ENCODE results near the gene SPATA31D1.
"Not testable (repeated sequence)": the region's sequence is repeated elsewhere in the genome, so short reads cannot be mapped to it uniquely, and the experiment has no call there.

Gene SPATA31D1

DNA sequence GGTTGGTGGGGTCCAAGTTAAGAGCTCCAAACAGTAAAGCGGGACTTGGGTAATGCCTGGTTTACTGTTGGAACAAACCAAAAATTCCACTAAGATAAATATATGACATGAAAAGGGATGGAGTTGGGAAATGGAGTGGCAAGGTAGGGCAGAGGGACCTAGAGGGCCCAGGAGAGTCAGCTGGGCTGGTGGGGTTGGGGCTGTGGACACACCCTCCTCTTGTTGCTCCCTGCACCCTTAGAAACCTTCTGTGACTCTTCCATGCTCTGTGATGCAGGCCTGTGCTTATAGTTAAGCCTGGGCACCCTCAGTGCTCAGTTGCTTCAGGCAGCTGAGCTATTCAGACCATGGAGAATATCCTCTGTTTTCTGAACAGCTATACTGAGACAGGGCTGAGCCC lies at the start of gene SPATA31D1:
Gene SPATA31D1, plus strand, starts transcription at position 301 of the 400 bp plus-strand sequence. Its CDS starts 47 bp downstream, at position 348.
- not testable (repeated sequence) for DNase-seq

GRCh38 chr9:81943393-81943792 lies 45.2 kb upstream of the SPATA31D1 start, which contains the start of gene SPATA31D3:
Gene SPATA31D3 (plus strand): TSS chr9:81943500. CDS start chr9:81943586, 86 bp downstream.
- not testable (repeated sequence) for DNase-seq

DNA sequence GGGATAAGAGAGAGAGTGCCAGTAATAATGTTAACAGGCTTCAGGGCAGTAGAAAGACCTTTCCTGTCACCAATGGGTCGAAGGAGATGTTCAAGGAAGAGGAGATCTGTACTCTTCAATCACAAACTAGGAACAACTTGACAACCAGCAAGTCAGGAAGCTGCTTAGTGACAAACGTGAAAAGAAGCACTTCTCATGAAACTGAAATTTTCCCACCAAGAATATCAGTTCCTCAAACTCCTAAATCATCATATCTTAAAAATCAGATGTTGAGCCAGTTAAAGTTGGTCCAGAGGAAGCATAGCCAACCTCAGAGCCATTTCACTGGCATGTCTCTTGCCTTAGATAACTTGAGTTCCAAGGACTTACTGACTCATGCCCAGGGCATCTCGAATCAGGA lies 39.9 kb upstream of the SPATA31D1 start:
- not testable (repeated sequence) for DNase-seq

GRCh38 chr9:81953096-81953495 lies 35.5 kb upstream of the SPATA31D1 start:
- no peak for DNase-seq

DNA sequence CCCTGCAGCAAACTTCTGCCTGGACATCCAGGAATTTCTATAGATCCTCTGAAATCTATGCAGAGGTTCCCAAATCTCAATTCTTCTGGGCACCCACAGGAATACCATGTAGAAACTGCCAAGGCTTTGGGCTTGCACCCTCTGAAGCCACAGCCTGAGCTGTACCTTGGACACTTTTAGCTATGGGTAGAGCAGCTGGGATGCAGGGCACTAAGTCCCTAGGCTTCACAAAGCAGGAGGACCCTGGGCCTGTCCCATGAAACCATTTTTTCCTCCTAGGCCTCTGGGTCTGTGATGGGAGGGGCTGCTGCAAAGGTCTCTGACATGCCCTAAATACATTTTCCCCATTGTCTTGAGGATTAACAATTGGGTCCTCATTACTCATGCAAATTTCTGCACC lies 32.9 kb upstream of the SPATA31D1 start:
- no peak for DNase-seq

- DNase-seq, result no peak
Observed at GRCh38 chr9:81964218-81965171, 24.1 kb upstream of the SPATA31D1 start.

- no peak for DNase-seq
Observed at GRCh38 chr9:81968026-81968425, 20.5 kb upstream of the SPATA31D1 start.

- DNase-seq, result no peak
Observed at GRCh38 chr9:81969971-81970370, 18.6 kb upstream of the SPATA31D1 start.

DNA sequence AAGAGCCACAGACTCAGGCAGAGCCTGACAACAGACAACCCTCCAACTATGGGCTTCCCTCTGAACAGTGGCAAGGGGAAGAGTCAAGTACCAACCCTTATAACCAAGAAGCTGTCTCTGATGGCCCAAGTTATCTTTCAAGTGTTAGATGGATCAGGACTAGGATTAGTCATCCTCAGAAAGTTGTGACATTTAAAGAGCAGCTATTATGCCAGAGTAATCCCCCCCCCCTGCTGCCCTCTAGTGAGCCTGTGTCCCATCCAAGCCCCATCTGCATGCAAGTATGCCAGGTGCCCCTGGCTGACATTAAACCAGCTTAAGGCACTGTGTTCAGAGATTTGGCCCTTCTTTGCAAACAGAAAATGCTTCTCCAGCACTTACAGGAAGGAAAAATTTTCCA lies 16.8 kb upstream of the SPATA31D1 start:
- DNase-seq, result no peak

GRCh38 chr9:81974764-81975163 lies 13.8 kb upstream of the SPATA31D1 start:
- no peak for DNase-seq

DNA sequence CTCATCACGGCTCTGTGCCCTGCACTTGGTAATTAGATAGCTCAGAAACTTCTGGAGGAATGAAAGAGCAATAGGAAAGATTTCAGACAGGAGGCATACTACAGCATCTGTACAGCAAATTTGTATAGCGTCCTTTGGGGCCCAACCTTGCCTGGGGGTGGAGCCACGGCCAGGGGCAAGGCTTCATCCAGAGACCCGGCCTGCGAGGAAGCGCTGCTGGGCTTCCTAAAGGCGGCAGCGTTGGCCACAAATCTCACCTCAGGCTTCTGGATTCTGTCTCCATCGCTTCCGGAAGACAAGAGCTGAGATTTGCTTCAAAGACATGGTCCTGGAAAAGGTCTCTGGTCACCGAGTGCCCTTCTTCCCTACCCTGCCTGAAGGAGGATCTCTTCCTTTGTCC lies 12.2 kb upstream of the SPATA31D1 start:
- DNase-seq, result no peak

- DNase-seq, result no peak
Observed at GRCh38 chr9:81979196-81979595, 9.4 kb upstream of the SPATA31D1 start.

GRCh38 chr9:81980568-81980967 lies 8.0 kb upstream of the SPATA31D1 start:
- no peak for DNase-seq

DNA sequence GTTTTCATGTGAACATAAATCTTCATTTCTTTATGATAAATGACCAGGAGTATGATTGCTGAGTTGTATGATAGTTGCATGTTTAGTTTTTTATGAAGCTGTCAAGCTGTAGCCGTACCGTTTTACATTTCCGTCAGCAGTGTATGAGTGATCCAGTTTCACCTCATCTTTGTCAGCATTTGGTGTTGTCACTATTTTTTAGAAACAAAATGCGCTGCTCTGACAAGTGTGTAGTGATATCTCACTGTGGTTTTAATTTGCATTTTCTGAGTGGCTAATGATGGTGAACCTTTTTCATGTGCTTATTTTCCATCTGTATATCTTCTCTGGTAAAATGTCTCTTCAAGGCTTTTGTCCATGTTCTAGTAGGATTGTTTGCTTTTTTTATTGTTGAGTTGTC lies 6.7 kb upstream of the SPATA31D1 start:
- no peak for DNase-seq

DNA sequence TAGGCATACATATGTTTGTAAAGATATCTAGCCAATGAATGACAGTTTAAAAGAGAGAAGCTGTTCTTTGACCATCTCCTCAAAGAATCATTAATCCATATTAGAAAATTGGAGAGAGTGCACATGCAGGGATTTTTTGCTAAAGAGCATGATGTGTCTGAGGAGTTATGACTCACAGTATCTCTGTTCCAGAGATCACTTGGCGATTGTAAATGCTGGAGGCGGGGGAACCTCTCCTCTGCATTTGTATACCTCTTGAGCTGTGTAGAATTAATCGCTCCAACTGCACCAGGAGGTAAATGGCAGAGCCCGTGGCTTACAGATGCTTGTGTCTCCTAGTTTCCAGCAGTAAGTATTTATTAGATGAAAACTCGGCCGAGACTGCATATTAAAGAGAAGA lies 3.6 kb upstream of the SPATA31D1 start:
- no peak for DNase-seq

DNA sequence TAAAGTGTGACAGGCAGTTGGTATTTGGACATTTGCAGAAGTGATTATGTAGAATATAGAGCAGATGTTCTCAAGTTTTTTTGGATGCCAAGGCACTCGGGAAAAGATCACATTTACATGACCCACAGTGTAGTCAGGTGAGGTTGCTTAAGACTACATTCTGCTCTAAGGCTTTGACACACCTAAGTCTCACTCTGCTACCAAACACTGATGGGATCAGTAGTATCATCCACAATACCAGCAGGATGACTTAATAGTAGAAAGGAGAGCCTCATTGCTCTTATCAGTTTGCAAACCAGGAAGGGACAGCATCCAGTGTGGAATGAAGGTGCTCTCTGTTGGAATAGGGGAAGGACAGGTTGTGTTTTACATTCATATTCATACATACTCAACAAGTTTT lies 2.5 kb upstream of the SPATA31D1 start:
- no peak for DNase-seq

DNA sequence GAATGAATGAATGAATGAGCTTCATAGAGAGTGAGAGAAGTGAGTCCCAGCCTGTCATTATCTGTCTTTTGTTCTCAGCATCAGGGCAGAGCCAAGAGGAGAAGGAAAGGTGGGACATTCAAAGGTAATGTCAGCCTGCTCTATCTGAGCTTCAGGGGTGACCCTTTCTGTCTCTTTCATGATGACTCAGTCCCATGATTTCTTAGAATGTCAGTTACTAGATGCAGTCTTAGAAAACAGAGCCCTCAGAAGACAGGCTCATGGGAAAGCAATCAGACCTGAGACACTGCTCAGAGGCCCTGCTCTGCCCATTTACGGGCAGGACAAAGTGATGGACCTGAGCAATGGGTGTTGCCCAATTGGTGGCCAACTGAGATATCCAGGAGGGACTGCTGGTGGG lies 1.1 kb downstream of the SPATA31D1 start:
- no peak for DNase-seq

GRCh38 chr9:81993656-81994055 lies 5.1 kb downstream of the SPATA31D1 start:
- DNase-seq, result no peak

GRCh38 chr9:81999806-82000205 lies 11.2 kb downstream of the SPATA31D1 start:
- DNase-seq, result no peak

- DNase-seq, result no peak
Observed at GRCh38 chr9:82010711-82011110, 22.1 kb downstream of the SPATA31D1 start.

DNA sequence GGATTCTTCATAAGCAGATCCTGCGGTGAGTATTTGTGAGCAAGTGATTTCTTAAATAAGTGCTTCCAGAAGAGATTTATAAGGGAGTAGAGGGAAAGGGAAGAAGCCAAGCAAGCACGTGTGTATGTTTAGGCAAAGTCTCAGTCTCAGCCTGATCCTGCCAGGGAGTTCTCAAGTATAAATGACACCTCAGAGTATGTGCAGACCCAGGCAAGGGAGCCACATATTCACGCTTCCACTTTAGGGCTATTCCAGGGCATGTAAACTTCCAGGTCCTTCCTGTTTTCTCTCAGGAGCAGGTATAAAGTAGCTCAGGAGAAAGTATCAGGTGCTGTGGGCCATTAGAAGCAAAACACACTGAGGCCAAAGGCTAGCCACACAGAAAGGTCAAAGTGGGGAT lies 22.6 kb downstream of the SPATA31D1 start:
- DNase-seq, result no peak

DNA sequence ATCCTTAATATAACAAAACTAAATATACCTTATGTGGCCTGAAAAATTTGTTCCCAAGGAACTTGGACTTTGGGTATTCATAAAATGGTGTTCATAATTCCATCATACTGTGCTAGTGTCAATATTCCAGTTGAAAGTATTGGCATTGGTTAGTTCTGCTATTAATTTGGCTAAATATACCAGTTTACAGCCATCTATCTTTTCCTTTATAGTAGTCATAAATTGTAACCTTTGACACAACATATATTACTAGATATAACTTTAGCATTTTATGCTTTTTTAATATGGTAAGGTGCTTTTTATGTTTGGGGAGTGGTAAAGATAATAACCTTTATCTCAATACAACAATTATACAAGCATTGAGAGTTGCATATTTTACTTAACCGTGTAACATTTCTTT lies 23.7 kb downstream of the SPATA31D1 start:
- DNase-seq, result no peak

GRCh38 chr9:82020331-82020730 lies 31.8 kb downstream of the SPATA31D1 start:
- DNase-seq, result no peak

- DNase-seq, result no peak
Observed at GRCh38 chr9:82021198-82021597, 32.6 kb downstream of the SPATA31D1 start.

DNA sequence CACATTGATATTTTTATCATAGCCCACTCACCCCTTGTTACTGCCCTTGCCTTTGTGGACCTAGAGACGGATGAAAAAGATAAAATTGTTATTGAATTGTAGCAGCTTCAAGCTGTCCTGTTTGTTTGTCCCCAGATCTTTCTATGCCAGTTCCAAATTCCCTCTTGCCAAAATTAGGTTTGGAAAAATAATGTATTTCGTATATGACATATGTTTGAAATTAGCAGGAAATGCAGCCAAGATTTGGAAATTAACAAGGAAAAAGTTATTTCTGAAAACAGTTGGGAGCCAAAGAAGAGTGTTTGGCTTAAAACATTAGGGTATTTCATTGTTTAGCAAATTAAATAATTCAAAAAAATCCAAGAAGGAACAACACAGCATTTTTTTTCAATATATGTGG lies 33.5 kb downstream of the SPATA31D1 start:
- DNase-seq, result no peak

Data from bone marrow (tissue), 2 donors.